Pulmonary artery endothelial cell (primary cell): ENCODE results near the gene C1QTNF6. TPM values are rescaled to one million over a fixed set of nuclear protein-coding genes. Genes with fewer than 3 reads are reported as not detected.

Source experiments
- DNase-seq: peaks from one replicate; pipeline ENCODE4 v3.0.0-alpha.2; 2011; ENCODE audit warnings: low read depth, low spot score
- total RNA-seq: library from RNA; depleted of rRNA; stranded (reverse); fragments of >200 nt; gene quantifications from 2 replicates; pipeline ENCODE4 v1.2.3, GENCODE V29; 2014

Gene C1QTNF6
- total RNA-seq, 1 donor from 2014 or later = 16.5 TPM

GRCh38 chr22:37162221-37163095 is 25.6 kb downstream of the C1QTNF6 start:
- no peak for DNase-seq

GRCh38 chr22:37161443-37161842 is 26.6 kb downstream of the C1QTNF6 start:
- no peak for DNase-seq

- no peak for DNase-seq
These were observed 28.0 kb downstream of the C1QTNF6 start for GRCh38 chr22:37160027-37160426.

GRCh38 chr22:37158963-37159290 is 29.1 kb downstream of the C1QTNF6 start:
- no peak for DNase-seq

GRCh38 chr22:37157516-37158285 is 30.3 kb downstream of the C1QTNF6 start:
- no peak for DNase-seq

GRCh38 chr22:37156686-37157435 is 31.2 kb downstream of the C1QTNF6 start:
- no peak for DNase-seq

GRCh38 chr22:37155971-37156370 is 32.1 kb downstream of the C1QTNF6 start:
- no peak for DNase-seq

GRCh38 chr22:37154925-37155712 is 32.9 kb downstream of the C1QTNF6 start:
- DNase-seq = no peak

GRCh38 chr22:37153901-37154300 is 34.1 kb downstream of the C1QTNF6 start:
- DNase-seq = no peak

GRCh38 chr22:37151401-37151800 is 36.6 kb downstream of the C1QTNF6 start:
- no peak for DNase-seq

GRCh38 chr22:37150701-37151100 is 37.3 kb downstream of the C1QTNF6 start:
- DNase-seq = no peak

- no peak for DNase-seq
These were observed 39.0 kb downstream of the C1QTNF6 start for GRCh38 chr22:37148742-37149665.

- no peak for DNase-seq
These were observed 39.9 kb downstream of the C1QTNF6 start for GRCh38 chr22:37148031-37148651.

- DNase-seq = no peak
These were observed 40.7 kb downstream of the C1QTNF6 start for GRCh38 chr22:37147186-37147990.

- no peak for DNase-seq
These were observed 41.4 kb downstream of the C1QTNF6 start for GRCh38 chr22:37146507-37147180.

- DNase-seq = no peak
These were observed 42.0 kb downstream of the C1QTNF6 start for GRCh38 chr22:37146051-37146385.

GRCh38 chr22:37145180-37146050 is 42.6 kb downstream of the C1QTNF6 start:
- DNase-seq = no peak
